Omental fat pad (tissue), 4 donors: ENCODE data around the gene AK2. TPM values are rescaled to one million over a fixed set of nuclear protein-coding genes. Genes with fewer than 3 reads are reported as not detected.

Source experiments
- ATAC-seq: fragments of 150-250 bp; one replicate; pipeline ENCODE4 v1.9.1; 2016; ENCODE audit warnings: mild to moderate bottlenecking, moderate library complexity; ENCODE audit not compliant: low FRiP score
- DNase-seq: peaks from one replicate; pipeline ENCODE4 v3.0.0-alpha.2; 2019; ENCODE audit warnings: low spot score
- CTCF ChIP-seq, 3 donors: fragments of 450-650 bp; IDR thresholded peaks; one replicate each; pipeline ENCODE4 v1.5.1; 2016 to 2017; ENCODE audit warnings: antibody characterized with exemption in 3 of 3, mild to moderate bottlenecking in 3 of 3, moderate library complexity in 2 of 3
- total RNA-seq, 4 donors: library from RNA; depleted of rRNA; stranded (reverse); fragments of >200 nt; gene quantifications; one replicate each; pipeline ENCODE4 v1.1.0, GENCODE V29; 2016

The AK2 gene
- total RNA-seq, 4 donors from 2014 or later = 146 to 297 (median 161) TPM

- no peak for DNase-seq
- ATAC-seq = no peak
- TF ChIP-seq CTCF (IDR thresholded peaks at IDR 0.05) = no peak
Measured at GRCh38 chr1:33061834-33062233, 25.2 kb upstream of the AK2 start.

GRCh38 chr1:33060579-33061083 is 23.9 kb upstream of the AK2 start:
- DNase-seq (no peak), ATAC-seq (no peak)
- TF ChIP-seq CTCF (IDR thresholded peaks at IDR 0.05) = no peak

- TF ChIP-seq CTCF (IDR thresholded peaks at IDR 0.05) = no peak
- ATAC-seq = no peak
- no peak for DNase-seq
Measured at GRCh38 chr1:33057095-33057494, 20.4 kb upstream of the AK2 start.

- TF ChIP-seq CTCF (IDR thresholded peaks at IDR 0.05) = no peak
- no peak for ATAC-seq
- no peak for DNase-seq
Measured at GRCh38 chr1:33056426-33056825, 19.7 kb upstream of the AK2 start.

GRCh38 chr1:33055210-33056008 is 18.7 kb upstream of the AK2 start:
- peak in 1 of 3 donors; percentile 85 for TF ChIP-seq CTCF (IDR thresholded peaks at IDR 0.05)
- DNase-seq (no peak), ATAC-seq (peak; percentile 87)

GRCh38 chr1:33050221-33051076 is 13.8 kb upstream of the AK2 start:
- TF ChIP-seq CTCF (IDR thresholded peaks at IDR 0.05) = no peak
- peak; percentile 44 for ATAC-seq
- DNase-seq = no peak
